Hematopoietic multipotent progenitor cell treated with erythropoietin and hydrocortisone succinate and interleukin-3 and kit ligand, for 17 days (in vitro differentiated cells): Measurements from ENCODE around the gene CACTIN.
"Not testable (repeated sequence)": the region's sequence is repeated elsewhere in the genome, so short reads cannot be mapped to it uniquely, and the experiment has no call there.

Experiments used
- DNase-seq: peaks from one replicate; pipeline ENCODE4 v3.0.0-alpha.2; 2015; ENCODE audit warnings: low spot score

The CACTIN gene

DNA sequence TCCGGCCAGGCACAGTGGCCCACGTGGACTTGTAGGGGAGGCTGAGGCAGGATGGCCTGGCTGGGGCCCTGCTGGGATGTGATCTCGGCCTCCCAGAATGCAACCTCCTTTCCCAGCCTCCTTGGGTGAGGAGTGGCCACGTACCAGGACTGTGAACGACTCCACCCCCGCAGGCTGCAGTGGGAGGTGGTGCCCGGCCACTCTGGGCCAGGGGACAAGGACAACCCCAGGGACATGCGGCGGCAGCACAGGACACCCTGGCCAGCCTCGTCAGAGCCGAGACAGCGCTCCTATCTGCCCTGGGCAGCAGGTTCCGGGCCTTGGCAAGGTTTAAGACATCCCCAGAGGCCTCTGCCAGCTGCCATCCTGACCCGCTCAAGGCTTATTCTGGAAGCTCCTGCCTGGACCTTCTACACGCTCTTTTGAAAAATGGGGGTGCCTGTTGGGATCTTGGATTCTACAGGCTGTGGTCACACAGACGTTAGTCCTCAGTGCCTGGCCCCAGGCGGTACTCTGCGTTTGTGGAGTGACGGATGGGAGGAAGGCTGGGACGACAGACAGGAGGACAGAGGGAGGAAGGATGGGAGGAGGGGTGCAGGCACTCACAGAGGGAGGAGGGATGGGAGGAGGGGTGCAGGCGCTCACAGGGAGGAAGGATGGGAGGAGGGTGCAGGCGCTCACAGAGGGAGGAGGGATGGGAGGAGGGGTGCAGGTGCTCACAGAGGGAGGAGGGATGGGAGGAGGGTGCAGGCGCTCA is 19.9 kb upstream of the CACTIN start:
- DNase-seq, result no peak

- DNase-seq, result no peak
Measured at GRCh38 chr19:3645726-3646125, 19.1 kb upstream of the CACTIN start.

- no peak for DNase-seq
Measured at GRCh38 chr19:3645067-3645396, 18.4 kb upstream of the CACTIN start.

DNA sequence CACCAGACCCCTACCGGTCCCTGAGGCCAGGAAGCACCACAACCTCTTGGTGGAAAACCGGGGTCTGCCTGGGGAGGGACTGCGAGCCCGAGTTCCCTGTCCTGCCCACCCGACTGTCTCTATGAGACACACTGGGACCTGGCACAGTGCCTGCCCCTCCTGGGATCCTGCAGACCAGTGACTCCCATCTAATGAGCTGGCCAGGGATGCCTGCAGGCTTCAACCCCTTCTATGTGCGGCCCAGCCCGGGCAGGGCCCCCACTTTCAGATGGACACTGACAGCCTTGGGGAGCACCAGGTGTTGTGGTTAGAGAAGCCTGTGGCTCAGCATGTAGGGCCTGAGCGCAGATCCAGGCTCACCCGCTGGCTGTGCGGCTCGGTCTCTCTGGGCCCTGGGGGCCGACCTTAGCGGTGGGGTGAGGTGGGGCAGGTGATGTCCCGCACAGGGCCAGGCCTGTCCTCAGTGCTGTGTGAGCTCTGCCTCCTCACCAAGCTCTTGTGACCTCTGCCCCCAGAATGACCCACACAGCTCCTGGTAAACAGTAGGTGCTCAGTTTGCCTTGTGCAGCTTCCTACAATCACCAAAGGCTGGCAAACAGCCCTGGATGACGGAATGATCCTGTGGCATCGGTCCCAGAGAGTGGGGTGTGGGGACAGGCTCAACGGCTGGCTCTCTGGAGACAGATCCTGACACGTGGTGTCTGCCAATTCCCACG is 17.9 kb upstream of the CACTIN start:
- DNase-seq, result no peak

GRCh38 chr19:3643674-3644313 is 17.2 kb upstream of the CACTIN start:
- DNase-seq, result no peak

GRCh38 chr19:3642987-3643673 is 16.5 kb upstream of the CACTIN start:
- no peak for DNase-seq

GRCh38 chr19:3642296-3642695 is 15.7 kb upstream of the CACTIN start:
- DNase-seq, result no peak

DNA sequence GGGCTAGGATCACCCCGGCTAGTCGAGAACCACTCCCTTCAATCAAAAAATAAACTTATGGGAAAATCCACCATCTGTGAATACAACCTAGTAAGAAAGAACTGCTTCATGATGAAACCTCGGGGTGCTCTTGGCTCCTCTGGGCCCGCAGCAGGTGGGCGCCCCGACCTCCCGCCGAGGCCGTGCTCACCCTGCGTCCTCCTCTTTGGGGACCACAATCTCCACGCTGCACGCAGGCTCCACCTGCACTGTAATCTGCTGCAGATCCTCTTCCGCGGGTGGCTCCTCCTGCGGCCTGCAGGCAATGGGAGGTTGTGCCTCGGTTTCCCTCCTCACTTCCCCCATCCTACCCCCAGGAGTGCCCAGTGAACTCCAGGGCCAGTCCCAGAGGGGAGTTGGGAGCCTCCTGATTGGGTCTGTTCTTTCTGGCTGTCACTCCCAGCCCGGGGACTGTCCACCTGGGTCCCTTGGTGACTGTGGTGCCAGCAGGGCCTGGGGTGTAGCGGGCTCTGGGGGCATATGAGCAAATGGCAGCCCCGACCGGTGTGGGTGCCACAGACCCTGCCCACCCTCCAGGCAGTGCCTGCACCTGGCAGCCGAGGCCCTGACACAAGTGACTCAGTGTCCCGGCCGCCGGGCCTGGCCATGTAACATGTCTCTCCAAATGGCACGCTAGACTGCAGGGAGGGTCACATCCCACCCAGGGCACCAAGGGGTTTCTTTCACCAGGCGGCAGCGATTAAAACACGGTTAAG is 15.1 kb upstream of the CACTIN start:
- no peak for DNase-seq

DNA sequence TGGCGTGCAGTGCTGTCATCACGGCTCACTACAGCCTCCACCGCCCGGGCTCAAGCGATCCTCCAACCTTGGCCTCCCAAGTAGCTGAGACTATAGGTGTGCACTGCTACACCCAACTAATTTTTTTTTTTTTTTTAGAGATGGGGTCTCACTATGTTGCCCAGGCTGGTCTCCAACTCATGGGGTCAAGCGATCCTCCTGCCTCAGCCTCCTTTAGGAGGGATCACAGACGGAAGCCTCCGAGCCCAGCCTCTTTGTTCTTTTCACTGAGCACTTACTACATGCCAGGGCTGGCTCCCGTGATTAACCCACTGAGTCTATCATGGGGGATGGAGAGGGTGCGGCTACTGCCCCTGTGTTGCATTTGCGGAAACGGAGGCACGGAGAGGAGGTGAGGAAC is 12.9 kb upstream of the CACTIN start:
- DNase-seq, result no peak

- DNase-seq, result no peak
Measured at GRCh38 chr19:3638208-3639193, 11.9 kb upstream of the CACTIN start.

- no peak for DNase-seq
Measured at GRCh38 chr19:3637621-3638020, 11.0 kb upstream of the CACTIN start.

- DNase-seq, result no peak
Measured at GRCh38 chr19:3636962-3637361, 10.4 kb upstream of the CACTIN start.

DNA sequence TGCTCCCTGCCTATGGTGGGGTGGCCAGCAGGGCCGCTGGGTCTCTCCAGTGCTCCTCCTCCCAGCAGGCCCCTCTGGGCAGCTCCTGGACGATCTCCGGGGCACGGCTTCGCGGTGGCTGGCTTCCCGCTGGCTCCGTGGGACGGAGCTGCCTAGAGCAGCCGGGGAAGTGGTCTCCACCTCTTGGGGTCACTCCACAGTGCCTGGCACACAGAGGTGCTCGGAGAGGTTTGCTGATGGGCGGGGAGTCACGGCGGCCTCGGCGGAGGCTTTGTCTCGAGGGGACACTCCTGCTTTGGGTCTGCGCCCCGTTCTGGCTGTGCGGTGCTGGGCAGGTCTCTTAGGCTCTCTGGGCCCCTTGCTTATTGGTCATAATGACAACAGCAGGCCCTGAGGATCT is 9.9 kb upstream of the CACTIN start:
- DNase-seq, result no peak

DNA sequence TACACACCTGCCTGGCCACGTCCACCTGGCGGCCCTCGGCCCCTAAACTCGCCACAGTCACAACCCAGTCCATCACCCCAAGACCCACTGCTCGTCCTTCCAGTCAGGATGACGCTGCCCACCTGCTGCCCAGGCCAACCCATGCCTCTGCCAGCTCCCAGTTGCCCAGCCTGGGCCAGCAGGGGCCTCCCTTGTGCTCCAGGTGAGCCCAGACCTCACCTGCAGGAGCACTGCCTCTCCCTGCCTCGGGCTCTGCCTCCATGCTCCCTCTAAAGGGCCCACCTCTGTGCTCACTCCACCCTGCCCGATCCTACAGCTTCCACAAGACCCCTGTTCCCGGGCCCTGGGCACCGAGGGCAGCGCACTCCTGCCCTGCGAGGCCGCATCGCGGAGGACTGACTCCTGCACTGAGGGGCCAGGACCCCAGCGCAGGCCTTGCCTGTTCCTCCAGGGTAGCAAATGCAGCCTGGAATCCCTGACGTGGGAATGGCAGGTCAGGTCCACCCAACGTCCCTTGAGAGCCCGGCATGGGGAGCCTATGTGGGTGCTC is 8.0 kb upstream of the CACTIN start:
- DNase-seq, result no peak

- DNase-seq, result no peak
Measured at GRCh38 chr19:3633559-3633988, 7.0 kb upstream of the CACTIN start.

GRCh38 chr19:3632739-3633558 is 6.4 kb upstream of the CACTIN start:
- DNase-seq, result no peak

DNA sequence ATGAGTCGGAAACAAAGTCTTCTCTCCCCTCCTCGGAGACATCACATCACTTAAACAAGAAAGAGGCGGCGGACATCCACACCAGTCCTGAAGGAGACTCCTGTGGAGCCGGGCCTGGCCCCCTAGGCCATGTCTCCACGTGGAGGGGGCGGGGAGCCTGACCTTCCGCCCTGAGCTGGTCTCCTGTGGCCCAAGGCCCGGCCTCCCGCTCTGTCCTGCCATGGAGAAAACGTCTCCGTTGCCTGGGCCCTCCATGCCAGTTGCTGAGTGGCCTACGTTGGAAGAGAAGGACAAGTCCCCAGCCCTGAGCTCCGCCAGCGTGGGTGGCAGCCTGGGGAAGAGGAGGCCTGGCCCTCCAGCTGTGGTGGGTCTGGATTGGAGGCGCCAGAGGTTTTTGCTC is 5.5 kb upstream of the CACTIN start:
- no peak for DNase-seq

GRCh38 chr19:3631053-3631861 is 4.7 kb upstream of the CACTIN start:
- DNase-seq, result no peak

GRCh38 chr19:3628766-3629165 is 2.2 kb upstream of the CACTIN start:
- not testable (repeated sequence) for DNase-seq
